Activated CD4-positive, CD25-positive, alpha-beta regulatory T cell (primary cell): ENCODE results near the gene PGP.

ENCODE experiments used
- DNase-seq, 4 experiments: peaks; one replicate each; lab custom pipeline; 2025; lab: John Stamatoyannopoulos, UW

PGP gene

DNA sequence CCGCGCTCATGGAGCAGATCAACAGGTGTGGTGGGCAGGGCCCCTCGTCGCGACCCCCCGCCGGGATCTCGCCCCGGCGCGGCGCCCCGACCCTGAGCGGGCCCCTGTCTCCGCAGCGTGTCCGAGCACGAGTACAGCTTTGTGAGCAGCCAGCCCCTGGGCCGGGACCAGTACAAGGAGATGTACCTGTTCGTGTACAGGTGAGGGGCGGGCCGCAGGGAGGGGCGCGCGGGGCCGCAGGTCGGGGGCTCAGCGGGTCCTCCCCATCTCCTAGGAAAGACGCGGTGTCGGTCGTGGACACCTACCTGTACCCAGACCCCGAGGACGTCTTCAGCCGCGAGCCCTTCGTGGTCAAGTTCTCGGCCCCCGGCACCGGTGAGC, 22.5 kb upstream of the PGP start:
- DNase-seq, result no peak

DNA sequence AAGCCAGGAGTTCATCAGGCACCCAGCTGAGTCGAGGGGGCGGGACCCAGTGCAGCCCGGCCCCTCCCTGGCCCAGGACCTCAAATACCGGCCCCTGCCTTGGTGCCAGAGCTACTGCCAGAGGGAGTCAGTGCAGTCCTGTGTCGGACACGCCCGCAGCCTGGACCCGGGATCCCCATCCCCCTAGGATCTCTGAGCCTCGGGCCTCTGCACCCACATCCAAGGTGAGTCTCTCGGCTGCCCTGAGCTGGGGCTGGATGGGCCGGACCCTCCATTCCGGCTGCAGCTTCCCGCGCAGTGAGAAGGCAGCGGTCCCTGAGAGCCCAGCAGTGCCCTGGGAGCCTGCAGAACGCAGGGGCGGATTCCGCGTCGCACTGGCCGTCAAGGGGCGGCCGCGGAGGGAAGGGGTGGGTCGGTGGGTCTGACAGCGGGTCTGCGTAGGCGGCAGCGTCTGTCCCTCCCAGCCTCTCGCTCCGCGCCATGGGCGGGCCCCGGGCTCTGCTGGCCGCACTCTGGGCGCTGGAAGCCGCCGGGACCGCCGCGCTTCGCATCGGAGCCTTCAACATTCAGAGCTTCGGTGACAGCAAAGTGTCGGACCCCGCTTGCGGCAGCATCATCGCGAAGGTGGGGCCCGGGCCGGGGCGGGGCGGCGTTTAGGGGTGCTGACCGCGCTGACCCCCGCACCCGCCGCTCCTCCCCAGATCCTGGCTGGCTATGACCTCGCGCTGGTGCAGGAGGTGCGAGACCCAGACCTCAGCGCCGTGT, 21.9 kb upstream of the PGP start, which contains the start of gene DNASE1L2:
DNASE1L2 (plus strand) TSS at position 108 of the 765 bp plus-strand sequence; CDS start at position 481, 373 bp downstream.
- DNase-seq, result no peak

DNA sequence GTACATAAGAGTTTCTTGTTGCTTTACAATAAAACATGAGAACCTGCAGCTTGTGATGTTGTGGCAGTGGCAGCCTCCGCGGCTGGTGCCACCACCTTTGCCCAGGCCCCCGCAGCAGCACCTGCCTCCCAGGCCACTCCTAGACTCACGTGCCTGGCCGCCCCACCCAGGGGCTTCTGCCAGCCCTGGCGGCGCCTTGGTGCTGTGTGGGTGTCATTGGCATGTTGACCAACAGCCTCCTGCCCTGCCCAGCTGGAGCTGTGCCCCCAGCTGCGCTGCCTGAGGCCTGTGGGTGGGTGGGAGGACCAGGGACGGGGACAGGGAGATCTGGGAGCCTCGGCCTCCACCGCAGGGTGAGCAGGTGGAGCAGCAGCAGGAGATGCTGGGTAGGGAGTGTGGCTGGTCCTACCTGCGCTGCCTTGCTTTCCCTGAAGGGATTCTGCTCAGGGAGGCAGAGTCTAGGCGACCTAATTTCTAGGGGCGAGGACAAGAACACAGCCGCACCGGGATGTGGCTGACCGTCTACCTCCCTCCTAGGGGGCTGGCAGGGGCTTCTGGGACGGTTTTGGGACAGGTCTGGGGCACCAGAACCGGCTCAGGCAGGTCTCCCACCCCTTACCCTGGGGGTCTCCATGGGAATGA, 21.2 kb upstream of the PGP start:
- DNase-seq, result no peak

DNA sequence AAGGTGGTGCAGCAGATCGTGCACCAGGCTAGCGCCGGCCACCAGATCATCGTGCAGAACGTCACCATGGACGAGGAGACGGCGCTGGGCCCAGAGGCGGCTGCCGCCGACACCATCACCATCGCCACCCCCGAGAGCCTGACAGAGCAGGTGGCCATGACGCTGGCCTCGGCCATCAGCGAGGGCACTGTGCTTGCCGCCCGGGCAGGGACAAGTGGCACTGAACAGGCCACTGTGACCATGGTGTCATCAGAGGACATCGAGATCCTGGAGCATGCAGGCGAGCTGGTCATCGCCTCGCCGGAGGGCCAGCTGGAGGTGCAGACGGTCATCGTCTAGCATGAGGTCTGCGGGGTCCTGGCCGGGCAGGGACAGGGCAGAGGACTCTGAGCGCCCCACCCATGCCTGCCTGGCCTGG, 20.6 kb upstream of the PGP start:
- DNase-seq, result no peak

- DNase-seq, result no peak
Observed at GRCh38 chr16:2234813-2235170, 20.2 kb upstream of the PGP start.

- no peak for DNase-seq
Observed at GRCh38 chr16:2233872-2234812, 19.5 kb upstream of the PGP start.

DNA sequence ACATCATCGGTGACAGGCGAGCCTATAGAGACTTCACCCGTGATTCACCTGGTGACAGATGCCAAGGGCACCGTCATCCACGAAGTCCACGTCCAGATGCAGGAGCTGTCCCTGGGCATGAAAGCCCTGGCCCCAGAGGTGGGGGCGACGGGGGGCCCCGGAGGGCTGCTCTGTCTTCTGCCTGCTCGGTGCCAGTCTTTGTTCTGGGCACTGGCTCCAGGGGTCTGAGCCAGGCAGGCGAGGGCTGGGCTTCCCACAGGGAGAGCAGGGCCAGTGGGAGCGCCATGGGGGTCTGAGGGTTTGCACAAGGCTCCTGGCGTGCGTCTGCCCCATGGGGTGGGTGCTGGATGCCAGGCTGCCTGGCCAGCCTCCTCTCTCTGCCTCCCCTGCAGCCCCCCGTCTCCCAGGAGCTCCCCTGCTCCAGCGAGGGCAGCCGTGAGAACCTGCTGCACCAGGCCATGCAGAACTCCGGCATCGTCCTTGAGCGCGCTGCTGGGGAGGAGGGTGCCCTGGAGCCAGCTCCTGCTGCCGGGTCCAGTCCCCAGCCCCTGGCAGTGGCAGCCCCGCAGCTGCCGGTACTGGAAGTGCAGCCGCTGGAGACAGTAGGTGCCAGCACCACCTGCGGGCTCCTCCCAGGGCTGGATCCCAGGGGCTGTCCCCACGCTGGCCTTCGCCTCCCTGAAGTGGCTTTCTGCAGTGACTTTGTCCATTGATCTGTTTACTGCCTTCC, 18.6 kb upstream of the PGP start:
- DNase-seq, result no peak

DNA sequence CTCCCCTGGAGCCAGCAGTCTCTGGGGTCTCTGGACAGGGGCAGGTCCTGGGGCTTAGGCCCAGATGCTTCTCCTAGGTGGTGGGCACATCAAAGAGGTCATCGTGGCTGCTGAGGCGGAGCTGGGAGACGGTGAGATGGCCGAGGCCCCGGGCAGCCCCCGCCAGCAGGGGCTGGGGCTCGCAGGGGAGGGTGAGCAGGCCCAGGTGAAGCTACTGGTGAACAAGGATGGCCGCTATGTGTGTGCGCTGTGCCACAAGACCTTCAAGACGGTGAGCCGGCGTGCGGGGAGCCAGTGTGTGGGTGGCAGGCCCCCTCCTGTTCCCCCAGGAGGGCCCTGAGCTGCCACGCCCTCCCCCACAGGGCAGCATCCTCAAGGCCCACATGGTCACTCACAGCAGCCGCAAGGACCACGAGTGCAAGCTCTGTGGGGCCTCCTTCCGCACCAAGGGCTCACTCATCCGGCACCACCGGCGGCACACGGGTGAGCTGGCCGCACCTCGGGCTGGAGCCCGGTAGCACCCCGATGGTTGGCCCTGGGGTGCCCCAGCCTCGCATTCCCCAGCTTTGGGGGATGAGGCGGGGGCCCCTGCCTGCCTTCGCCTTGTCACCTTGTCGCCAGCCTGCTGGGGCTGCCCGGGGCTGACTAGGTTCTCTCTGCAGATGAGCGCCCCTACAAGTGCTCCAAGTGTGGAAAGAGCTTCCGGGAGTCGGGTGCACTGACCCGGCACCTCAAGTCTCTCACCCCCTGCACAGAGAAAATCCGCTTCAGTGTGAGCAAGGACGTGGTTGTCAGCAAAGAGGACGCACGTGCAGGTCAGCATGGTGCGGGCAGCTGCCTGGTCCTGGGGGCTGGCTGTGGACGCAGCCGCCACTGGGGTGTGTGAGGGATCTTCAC, 17.7 kb upstream of the PGP start:
- no peak for DNase-seq

DNA sequence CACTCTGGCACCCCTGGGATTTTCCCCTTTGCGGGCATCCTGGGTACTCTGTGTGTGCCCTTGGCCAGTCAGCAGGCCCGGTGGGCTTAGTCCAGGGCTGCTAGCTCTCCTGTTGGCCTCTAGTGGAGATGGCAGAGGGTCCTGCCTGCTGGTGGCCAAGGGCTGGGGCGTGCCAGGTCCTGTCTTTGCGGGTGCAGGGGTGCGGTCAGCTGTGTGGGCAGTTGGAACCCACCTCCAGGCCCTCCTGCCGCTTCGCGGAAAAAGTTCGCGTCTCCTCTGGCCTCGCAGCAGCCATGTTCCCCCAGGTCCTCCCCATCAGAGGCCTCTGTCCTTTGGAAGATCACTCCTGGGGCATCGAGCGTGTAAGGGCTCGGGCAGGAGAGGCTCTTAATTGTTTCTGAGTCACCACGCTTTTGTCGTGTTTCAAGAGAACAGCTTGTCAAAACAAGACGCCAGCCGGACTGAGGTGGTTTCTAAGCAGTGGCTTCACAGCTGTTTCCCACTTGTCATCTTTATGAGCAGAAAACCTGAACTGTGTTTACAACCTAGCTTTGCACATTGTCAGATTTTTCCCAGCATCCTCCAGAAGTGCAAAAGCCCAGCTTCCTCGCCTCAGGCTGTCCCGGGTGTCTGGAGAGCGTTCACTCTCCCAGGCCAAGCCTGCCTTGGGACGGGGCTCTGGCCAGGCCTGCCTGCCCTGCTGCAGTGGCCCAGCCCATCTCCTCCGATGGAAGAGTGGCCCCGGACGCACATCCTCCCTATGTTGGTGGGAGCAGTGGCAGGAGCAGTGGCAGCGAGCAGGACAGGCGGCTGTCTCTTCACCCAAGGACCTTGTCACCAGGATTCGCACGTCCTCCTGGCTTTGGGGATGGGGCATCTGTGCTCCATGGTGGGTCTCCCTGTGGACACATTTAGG, 16.6 kb upstream of the PGP start:
- no peak for DNase-seq

GRCh38 chr16:2230376-2230775, 15.7 kb upstream of the PGP start:
- DNase-seq, result no peak

GRCh38 chr16:2229632-2230250, 15.1 kb upstream of the PGP start:
- DNase-seq, result no peak

GRCh38 chr16:2229091-2229490, 14.5 kb upstream of the PGP start:
- no peak for DNase-seq

- no peak for DNase-seq
Observed at GRCh38 chr16:2228161-2228824, 13.7 kb upstream of the PGP start.

DNA sequence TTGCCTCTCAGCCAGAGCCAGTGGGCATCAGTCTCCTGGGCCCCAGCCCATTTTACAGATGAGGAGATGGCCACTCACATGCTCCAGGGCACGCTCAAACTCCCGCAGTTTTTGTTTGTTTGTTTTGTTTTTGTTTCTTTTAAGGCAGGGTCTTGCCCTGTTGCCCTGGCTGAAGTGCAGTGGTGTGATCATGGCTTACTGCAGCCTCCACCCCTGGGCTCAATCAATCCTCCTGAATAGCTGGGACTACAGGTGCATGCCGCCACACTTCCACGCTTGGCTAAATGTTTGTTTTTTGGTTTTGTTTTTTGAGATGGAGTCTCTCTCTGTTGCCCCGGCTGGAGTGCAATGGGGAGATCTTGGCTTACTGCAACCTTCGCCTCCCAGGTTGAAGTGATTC, 12.3 kb upstream of the PGP start:
- DNase-seq, result no peak

- no peak for DNase-seq
Observed at GRCh38 chr16:2226245-2226793, 11.7 kb upstream of the PGP start.

GRCh38 chr16:2223942-2224486, 9.4 kb upstream of the PGP start:
- DNase-seq, result peak in 1 of 4 experiments; percentile 35

DNA sequence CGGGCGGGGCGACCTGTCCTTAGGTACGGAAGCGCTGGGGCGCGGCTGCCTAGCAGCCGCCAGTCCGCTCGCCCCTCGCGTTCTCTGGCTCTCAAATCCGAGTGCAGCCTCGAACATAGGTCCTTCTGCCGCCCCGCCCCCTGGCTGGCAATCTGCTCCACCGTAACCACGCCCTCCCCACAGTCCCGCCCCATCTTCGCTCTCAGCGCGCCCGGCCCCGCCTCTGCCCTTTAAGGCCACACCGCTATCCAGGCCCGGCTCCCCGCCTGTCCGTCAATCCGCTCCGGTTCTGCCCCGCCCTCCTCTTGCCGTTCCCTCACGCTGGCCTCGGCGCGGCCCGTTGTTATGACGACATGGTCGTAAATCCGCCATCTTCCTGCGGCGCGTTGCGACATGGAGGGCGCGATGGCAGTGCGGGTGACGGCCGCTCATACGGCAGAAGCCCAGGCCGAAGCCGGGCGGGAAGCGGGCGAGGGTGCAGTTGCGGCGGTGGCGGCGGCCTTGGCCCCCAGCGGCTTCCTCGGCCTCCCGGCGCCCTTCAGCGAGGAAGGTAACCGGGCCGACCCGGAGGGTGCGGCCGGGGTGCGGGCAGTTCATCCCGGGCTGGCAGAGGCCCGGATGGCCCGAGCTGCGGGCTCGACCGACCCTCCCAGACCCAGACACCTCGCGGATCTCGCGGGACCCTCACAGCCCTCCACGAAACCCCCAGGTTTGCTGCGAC, 8.7 kb upstream of the PGP start, which contains the start of gene E4F1:
E4F1 (plus strand) TSS at position 371 of the 721 bp plus-strand sequence; CDS start at position 394, 23 bp downstream.
- DNase-seq, result peak; percentile 98 to 99 (median 98)
